Stomach (tissue), 9 donors: ENCODE results near the gene ANKRD42. TPM values are rescaled to one million over a fixed set of nuclear protein-coding genes. Genes with fewer than 3 reads are reported as not detected.

Source experiments
- DNase-seq, 2 donors: peaks; one replicate each; pipeline versions ENCODE4 v3.0.0 to v3.0.0-alpha.2; 2013 to 2019
- H3K27ac ChIP-seq, 5 donors: fragments of 200-600 bp in 4 of 5; sonication (generic) in 4 of 5; one replicate each; pipeline ENCODE4 v1.5.1; 2013 to 2019; ENCODE audit warnings: mild to moderate bottlenecking in 1 of 5, moderate library complexity in 1 of 5
- H3K27me3 ChIP-seq, 3 donors: fragments of 200-600 bp; sonication (generic); one replicate each; pipeline ENCODE4 v1.5.1; 2017 to 2019; ENCODE audit warnings: mixed run types in 1 of 3
- H3K36me3 ChIP-seq, 4 donors: fragments of 200-600 bp; sonication (generic); 1 replicate in 3 of 4; 2 replicates in 1 of 4; pipeline ENCODE4 v1.5.1; 2016 to 2019
- H3K4me1 ChIP-seq, 4 donors: fragments of 200-600 bp; sonication (generic); one replicate each; pipeline ENCODE4 v1.5.1; 2016 to 2019
- H3K4me3 ChIP-seq, 4 donors: fragments of 200-600 bp; sonication (generic) in 3 of 4; one replicate each; pipeline ENCODE4 v1.5.1; 2016 to 2019; ENCODE audit warnings: mild to moderate bottlenecking in 1 of 4
- H3K9me3 ChIP-seq, 4 donors: fragments of 200-600 bp; sonication (generic); one replicate each; pipeline ENCODE4 v1.5.1; 2016 to 2019
- EP300 ChIP-seq: sonication (generic); formaldehyde crosslinking; IDR thresholded peaks from one replicate; pipeline ENCODE4 v1.6.1; 2017; ENCODE audit warnings: antibody characterized with exemption
- POLR2A ChIP-seq, 4 donors: fragments of 450-650 bp; IDR thresholded peaks; one replicate each; pipeline ENCODE4 v1.6.1; 2016; ENCODE audit warnings: antibody characterized with exemption in 4 of 4, control low read depth in 2 of 4, mild to moderate bottlenecking in 1 of 4, moderate library complexity in 1 of 4
- POLR2AphosphoS5 ChIP-seq, 3 donors: sonication (generic); formaldehyde crosslinking; IDR thresholded peaks; one replicate each; pipeline ENCODE4 v1.6.1; 2016; ENCODE audit warnings: antibody characterized with exemption in 3 of 3
- WGBS, 5 donors: extraction: QIAGEN DNeasy Blood & Tissue Kit in 3 of 5; methylation state at CpG; one replicate each; pipeline versions ENCODE4 v1.1.5 to v1.1.7; 2013 to 2018; 5-methylcytosine and 5-hydroxymethylcytosine counted together
- intact Hi-C: fragments of 100-400 bp; cut with DNase I; formaldehyde crosslinking; loops from one replicate; pipeline ENCODE4 v1.15.1; 2023; ENCODE audit warnings: low total_unique reads
- polyA plus RNA-seq, 3 donors: library from polyadenylated mRNA; stranded (reverse); fragments of 200-250 nt; gene quantifications; one replicate each; pipeline ENCODE4 v1.2.3, GENCODE V29; 2013
- total RNA-seq, 5 donors: library from RNA; depleted of rRNA; stranded (reverse); fragments of >200 nt; gene quantifications; one replicate each; pipeline versions ENCODE4 v1.1.0 to v1.2.3, GENCODE V29; 2014 to 2016
- TF ChIP-seq, protein P1 (sequence below), 7 experiments: fragments of 450-650 bp in 4 of 7; fragments of 200-600 bp in 3 of 7; sonication (generic) in 3 of 7; IDR thresholded peaks; one replicate each; pipeline ENCODE4 v1.5.1; 2016 to 2019; ENCODE audit warnings: antibody characterized with exemption in 7 of 7, control low read depth in 2 of 7, mild to moderate bottlenecking in 1 of 7
- donor health status: healthy with polysubstance abuse.
- donor health status: Bipolar disorder and iron deficiency.
- donor health status: healthy.

Gene ANKRD42
- total and polyA plus RNA-seq, 8 donors, result 0.87 to 21.0 (median 4.9) TPM

DNA sequence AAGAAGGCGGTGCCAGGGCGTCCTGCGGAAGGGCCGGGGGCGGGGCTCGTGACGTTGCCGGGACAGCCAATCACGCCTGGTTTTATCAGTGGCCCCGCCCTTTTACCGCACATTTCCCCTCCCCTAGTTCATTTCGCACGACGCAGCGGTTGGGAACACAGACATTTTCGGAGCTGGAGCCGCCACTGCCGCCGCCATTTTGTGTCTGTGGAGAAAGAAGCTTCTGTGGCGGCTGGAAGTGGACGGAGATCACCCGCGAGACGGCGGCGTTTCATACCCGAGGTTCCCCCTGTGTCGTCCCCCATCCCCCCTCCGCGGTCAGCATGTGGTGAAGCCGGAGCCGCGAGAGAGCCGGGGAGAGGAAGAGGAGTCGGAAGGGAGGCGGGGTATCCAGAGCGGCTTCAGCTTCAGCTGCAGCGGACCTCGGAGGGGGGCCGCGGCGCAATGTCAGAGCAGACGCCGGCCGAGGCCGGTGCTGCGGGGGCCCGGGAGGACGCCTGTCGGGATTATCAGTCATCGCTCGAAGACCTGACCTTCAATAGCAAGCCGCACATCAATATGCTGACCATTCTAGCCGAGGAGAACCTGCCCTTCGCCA lies 36.4 kb upstream of the ANKRD42 start, which contains the start of gene PCF11:
Gene PCF11, plus strand, starts transcription at position 136 of the 598 bp plus-strand sequence. Its CDS starts 309 bp downstream, at position 445.
- no peaks in the 10 kb centered on the region for H3K27me3 ChIP-seq
- peaks cover 0 to 6% (median 3%) of the 10 kb centered on the region in 4 donors for H3K36me3 ChIP-seq
- WGBS, 5 donors, result 0 to 1% (median 1%) methylated on average over 40 to 55 of the region's 55 CpGs
- peak within 1 kb of the TSS; percentile 76 to 98 (median 88) for H3K4me3 ChIP-seq
- H3K27ac ChIP-seq, result peak within 1 kb of the TSS; percentile 98 to 100 (median 99)
- TF ChIP-seq, protein P1, sequence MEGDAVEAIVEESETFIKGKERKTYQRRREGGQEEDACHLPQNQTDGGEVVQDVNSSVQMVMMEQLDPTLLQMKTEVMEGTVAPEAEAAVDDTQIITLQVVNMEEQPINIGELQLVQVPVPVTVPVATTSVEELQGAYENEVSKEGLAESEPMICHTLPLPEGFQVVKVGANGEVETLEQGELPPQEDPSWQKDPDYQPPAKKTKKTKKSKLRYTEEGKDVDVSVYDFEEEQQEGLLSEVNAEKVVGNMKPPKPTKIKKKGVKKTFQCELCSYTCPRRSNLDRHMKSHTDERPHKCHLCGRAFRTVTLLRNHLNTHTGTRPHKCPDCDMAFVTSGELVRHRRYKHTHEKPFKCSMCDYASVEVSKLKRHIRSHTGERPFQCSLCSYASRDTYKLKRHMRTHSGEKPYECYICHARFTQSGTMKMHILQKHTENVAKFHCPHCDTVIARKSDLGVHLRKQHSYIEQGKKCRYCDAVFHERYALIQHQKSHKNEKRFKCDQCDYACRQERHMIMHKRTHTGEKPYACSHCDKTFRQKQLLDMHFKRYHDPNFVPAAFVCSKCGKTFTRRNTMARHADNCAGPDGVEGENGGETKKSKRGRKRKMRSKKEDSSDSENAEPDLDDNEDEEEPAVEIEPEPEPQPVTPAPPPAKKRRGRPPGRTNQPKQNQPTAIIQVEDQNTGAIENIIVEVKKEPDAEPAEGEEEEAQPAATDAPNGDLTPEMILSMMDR (IDR thresholded peaks at IDR 0.05), result no peak
- TF ChIP-seq EP300 (no peak), POLR2A (IDR thresholded peaks at IDR 0.05) (peak in 2 of 4 donors; percentile 99), POLR2AphosphoS5 (IDR thresholded peaks at IDR 0.05) (peak; percentile 99 to 100 (median 100))
- intact Hi-C loops, result loop anchor here (10.0 kb wide), 1 partner anchor 82 kb away; the partner anchor contains the start of gene RAB30
- DNase-seq, result no peak
- peaks cover 10 to 36% (median 31%) of the 10 kb centered on the region in 4 donors for H3K4me1 ChIP-seq
- no peaks in the 10 kb centered on the region for H3K9me3 ChIP-seq

DNA sequence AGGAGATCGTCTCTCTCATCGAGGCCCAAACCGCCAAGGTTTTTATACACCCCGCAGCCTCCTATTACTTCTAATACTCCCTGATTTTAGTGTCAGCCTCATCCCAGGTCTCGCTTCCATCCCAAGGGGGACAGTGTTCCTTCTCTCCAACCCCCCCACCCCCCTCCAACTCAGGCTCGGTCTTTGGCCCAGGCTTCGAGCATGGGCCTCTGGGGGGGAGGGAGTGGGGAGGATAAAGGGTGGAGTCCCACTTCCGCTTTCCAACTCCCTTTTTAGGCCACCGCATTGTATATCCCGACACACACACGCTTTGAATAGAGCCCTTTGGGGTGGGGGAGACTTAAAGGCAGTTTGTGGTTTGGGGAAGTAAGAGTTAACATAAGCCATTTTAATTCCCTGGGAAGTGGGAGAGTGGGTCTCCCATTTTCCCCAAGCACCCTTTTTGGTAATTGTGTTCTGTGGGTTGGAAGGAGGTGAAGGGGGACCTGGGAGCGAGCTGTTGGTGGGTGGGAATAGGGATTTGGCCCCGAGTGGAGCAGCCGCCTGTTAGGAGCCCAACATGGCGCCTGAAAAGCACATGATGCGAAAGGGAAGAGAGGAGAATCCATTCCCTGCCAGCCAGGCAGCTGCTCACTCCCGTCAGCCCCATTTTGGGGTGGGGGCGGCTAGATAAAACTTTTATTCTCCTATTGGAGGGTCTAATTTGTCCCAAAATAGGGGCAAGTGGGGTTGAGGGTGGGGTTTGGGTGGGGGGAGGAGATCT lies 35.7 kb upstream of the ANKRD42 start:
- intact Hi-C loops, result loop anchor here (10.0 kb wide), 1 partner anchor 83 kb away; the partner anchor contains the start of gene RAB30
- H3K4me1 ChIP-seq, result peaks cover 14 to 42% (median 38%) of the 10 kb centered on the region in 4 donors
- WGBS, 5 donors, result 0 to 2% (median 0%) methylated on average over 18 of the region's 18 CpGs
- TF ChIP-seq EP300, result no peak
- TF ChIP-seq, protein P1 (IDR thresholded peaks at IDR 0.05), result peak in 1 of 7 experiments; percentile 7
- no peaks in the 10 kb centered on the region for H3K9me3 ChIP-seq
- peaks cover 0 to 6% (median 3%) of the 10 kb centered on the region in 4 donors for H3K36me3 ChIP-seq
- H3K27ac ChIP-seq, result peak overlapping the region; percentile 98 to 100 (median 99)
- peak overlapping the region; percentile 76 to 98 (median 88) for H3K4me3 ChIP-seq
- DNase-seq, result peak; percentile 50 to 89
- no peaks in the 10 kb centered on the region for H3K27me3 ChIP-seq

DNA sequence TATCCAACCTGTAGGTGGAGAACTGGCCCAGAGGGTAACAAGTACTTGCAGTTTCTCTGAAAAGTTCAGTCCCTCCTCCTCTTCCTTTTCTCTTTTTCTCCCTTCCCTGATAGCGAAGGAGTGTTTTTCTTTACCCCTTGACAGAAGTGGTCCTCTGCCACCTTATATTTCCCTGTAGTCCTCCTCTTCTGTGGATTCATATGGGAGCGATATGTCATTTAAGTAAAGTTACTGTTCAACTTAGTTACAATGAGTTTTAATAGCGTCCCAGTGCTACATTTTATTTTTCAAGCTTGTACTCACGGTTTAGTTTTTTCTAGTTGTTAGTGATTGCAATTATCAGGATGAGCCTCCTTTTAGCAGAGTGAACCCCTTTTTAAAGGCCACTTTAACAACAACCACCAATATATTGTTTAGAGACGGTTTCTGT lies 35.1 kb upstream of the ANKRD42 start:
- no peak for DNase-seq
- Histone ChIP-seq H3K4me1 (peaks cover 19 to 47% (median 40%) of the 10 kb centered on the region in 4 donors), H3K27ac (peak overlapping the region; percentile 98 to 100 (median 99)), H3K27me3 (no peaks in the 10 kb centered on the region), H3K4me3 (peak overlapping the region; percentile 76 to 98 (median 88)), H3K36me3 (peaks cover 0 to 6% (median 3%) of the 10 kb centered on the region in 4 donors), H3K9me3 (no peaks in the 10 kb centered on the region)
- TF ChIP-seq POLR2AphosphoS5 (IDR thresholded peaks at IDR 0.05) (no peak), EP300 (no peak), POLR2A (IDR thresholded peaks at IDR 0.05) (no peak)
- TF ChIP-seq, protein P1 (IDR thresholded peaks at IDR 0.05), result no peak
- 0 to 1% (median 0%) methylated on average over 5 of the region's 5 CpGs for WGBS, 5 donors
- intact Hi-C loops, result loop anchor here (10.0 kb wide), 1 partner anchor 84 kb away; the partner anchor contains the start of gene RAB30
